H9 (cell line): ENCODE results near the gene BPTF. TPM values are rescaled to one million over a fixed set of nuclear protein-coding genes. Genes with fewer than 3 reads are reported as not detected.

ENCODE experiments used
- DNase-seq: peaks from one replicate; pipeline ENCODE4 v3.0.0-alpha.2; 2017
- H2AFZ ChIP-seq: one replicate; pipeline ENCODE4 v1.6.1; 2013; ENCODE audit warnings: mild to moderate bottlenecking, low read length, control low read depth, moderate library complexity
- H2AK5ac ChIP-seq: 2 replicates; pipeline ENCODE4 v1.6.1; 2013; ENCODE audit warnings: low read length, control low read depth, mixed read lengths; ENCODE audit not compliant: insufficient read length
- H2BK120ac ChIP-seq: one replicate; pipeline ENCODE4 v1.6.1; 2013; ENCODE audit warnings: low read depth, mild to moderate bottlenecking, low read length, control low read depth, inconsistent platforms; ENCODE audit not compliant: poor library complexity, severe bottlenecking
- H2BK12ac ChIP-seq: 2 replicates; pipeline ENCODE4 v1.6.1; 2013; ENCODE audit warnings: low read length, control low read depth, mixed read lengths, low read depth; ENCODE audit not compliant: insufficient read length
- H2BK15ac ChIP-seq: 2 replicates; pipeline ENCODE4 v1.6.1; 2013; ENCODE audit warnings: low read depth, low read length, control low read depth
- H2BK20ac ChIP-seq: one replicate; pipeline ENCODE4 v1.6.1; 2013; ENCODE audit warnings: low read depth, mild to moderate bottlenecking, low read length, control low read depth, inconsistent platforms; ENCODE audit not compliant: poor library complexity, severe bottlenecking
- H2BK5ac ChIP-seq: 2 replicates; pipeline ENCODE4 v1.6.1; 2013; ENCODE audit warnings: low read length, control low read depth, mixed read lengths; ENCODE audit not compliant: insufficient read length
- H3K14ac ChIP-seq: 2 replicates; pipeline ENCODE4 v1.6.1; 2013; ENCODE audit warnings: low read length, control low read depth; ENCODE audit not compliant: insufficient read depth
- H3K18ac ChIP-seq: 2 replicates; pipeline ENCODE4 v1.6.1; 2013; ENCODE audit warnings: low read depth, mild to moderate bottlenecking, mixed read lengths, low read length, control low read depth; ENCODE audit not compliant: insufficient read length
- H3K23ac ChIP-seq: 2 replicates; pipeline ENCODE4 v1.6.1; 2013; ENCODE audit warnings: low read length, control low read depth, mixed read lengths, low read depth; ENCODE audit not compliant: insufficient read length
- H3K23me2 ChIP-seq: 2 replicates; pipeline ENCODE4 v1.6.1; 2013; ENCODE audit warnings: low read depth, mild to moderate bottlenecking, mixed read lengths, low read length, control low read depth; ENCODE audit not compliant: insufficient read length, poor library complexity, severe bottlenecking
- H3K27ac ChIP-seq: 2 replicates; pipeline ENCODE4 v1.5.1; 2013; ENCODE audit warnings: low read length, control low read depth, mixed read lengths, low read depth; ENCODE audit not compliant: insufficient read length
- H3K27me3 ChIP-seq: 2 replicates; pipeline ENCODE4 v1.6.1; 2013; ENCODE audit warnings: low read length, control low read depth, inconsistent platforms; ENCODE audit not compliant: insufficient read depth
- H3K4ac ChIP-seq: 2 replicates; pipeline ENCODE4 v1.6.1; 2013; ENCODE audit warnings: low read depth, mild to moderate bottlenecking, control low read depth, inconsistent platforms, low read length, moderate library complexity
- H3K4me1 ChIP-seq: 2 replicates; pipeline ENCODE4 v1.6.1; 2013; ENCODE audit warnings: low read length, control low read depth, inconsistent platforms; ENCODE audit not compliant: insufficient read depth
- H3K4me2 ChIP-seq: 2 replicates; pipeline ENCODE4 v1.6.1; 2013; ENCODE audit warnings: low read length, control low read depth, mixed read lengths; ENCODE audit not compliant: insufficient read length, insufficient read depth
- H3K56ac ChIP-seq: 2 replicates; pipeline ENCODE4 v1.6.1; 2013; ENCODE audit warnings: low read depth, mild to moderate bottlenecking, mixed read lengths, low read length, control low read depth; ENCODE audit not compliant: insufficient read length
- H3K79me1 ChIP-seq: 2 replicates; pipeline ENCODE4 v1.6.1; 2013; ENCODE audit warnings: low read depth, mild to moderate bottlenecking, moderate library complexity, low read length, control low read depth, inconsistent platforms; ENCODE audit not compliant: insufficient read depth, poor library complexity, severe bottlenecking
- H3K79me2 ChIP-seq: 2 replicates; pipeline ENCODE4 v1.6.1; 2013; ENCODE audit warnings: low read length, control low read depth, inconsistent platforms; ENCODE audit not compliant: insufficient read depth
- H3K9ac ChIP-seq: 2 replicates; pipeline ENCODE4 v1.6.1; 2013; ENCODE audit warnings: low read length, control low read depth, mixed read lengths; ENCODE audit not compliant: insufficient read length; ENCODE audit errors: extremely low read depth
- H3K9me3 ChIP-seq: one replicate; pipeline ENCODE4 v1.6.1; 2013; ENCODE audit warnings: low read depth, low read length, inconsistent platforms; ENCODE audit not compliant: control insufficient read depth
- H3T11ph ChIP-seq: one replicate; pipeline ENCODE4 v1.6.1; 2013; ENCODE audit warnings: mild to moderate bottlenecking, low read length, control low read depth, inconsistent platforms
- H4K20me1 ChIP-seq: one replicate; pipeline ENCODE4 v1.6.1; 2013; ENCODE audit not compliant: control insufficient read depth, insufficient read length, insufficient read depth
- H4K5ac ChIP-seq: 2 replicates; pipeline ENCODE4 v1.6.1; 2013; ENCODE audit warnings: low read depth, mild to moderate bottlenecking, mixed read lengths, low read length, control low read depth; ENCODE audit not compliant: insufficient read length
- H4K8ac ChIP-seq: replicated peaks from 2 replicates; pipeline ENCODE4 v1.6.1; 2013; ENCODE audit warnings: low read length, control low read depth, mixed read lengths, low read depth; ENCODE audit not compliant: insufficient read length
- H4K91ac ChIP-seq: 2 replicates; pipeline ENCODE4 v1.6.1; 2013; ENCODE audit warnings: low read depth, mild to moderate bottlenecking, moderate library complexity, mixed read lengths, low read length, control low read depth; ENCODE audit not compliant: insufficient read length
- H3K27ac Mint-ChIP-seq, 3 experiments: 2 replicates in 2 of 3; 3 replicates in 1 of 3; pipeline ENCODE4 v1.8.0; 2020 to 2021; ENCODE audit warnings: mixed read lengths in 3 of 3, mild to moderate bottlenecking in 1 of 3, moderate library complexity in 1 of 3
- H3K27me3 Mint-ChIP-seq: 2 replicates; pipeline ENCODE4 v1.8.0; 2021; ENCODE audit warnings: low read depth, mild to moderate bottlenecking, moderate library complexity, mixed read lengths
- H3K36me3 Mint-ChIP-seq, 3 experiments: 2 replicates in 2 of 3; 3 replicates in 1 of 3; pipeline ENCODE4 v1.8.0; 2020 to 2021; ENCODE audit warnings: low read depth in 3 of 3, mixed read lengths in 3 of 3; ENCODE audit not compliant: insufficient read depth in 1 of 3
- H3K4me1 Mint-ChIP-seq, 2 experiments: 2 replicates each; pipeline ENCODE4 v1.8.0; 2020; ENCODE audit warnings: mixed read lengths in 2 of 2
- H3K4me3 Mint-ChIP-seq, 2 experiments: 2 replicates in 1 of 2; 3 replicates in 1 of 2; pipeline ENCODE4 v1.8.0; 2020 to 2021; ENCODE audit warnings: mild to moderate bottlenecking in 2 of 2, mixed read lengths in 2 of 2, moderate library complexity in 1 of 2
- H3K9me3 Mint-ChIP-seq, 2 experiments: 2 replicates in 1 of 2; 3 replicates in 1 of 2; pipeline ENCODE4 v1.8.0; 2020; ENCODE audit warnings: mild to moderate bottlenecking in 2 of 2, mixed read lengths in 2 of 2, moderate library complexity in 1 of 2
- WGBS: extraction: QIAGEN DNeasy Blood & Tissue Kit; methylation state at CpG from one replicate; pipeline ENCODE4 v1.1.7; 2013; ENCODE audit warnings: missing lambda C conversion rate, low lambda C conversion rate, mixed read lengths; ENCODE audit not compliant: insufficient read length; ENCODE audit errors: extremely low coverage; 5-methylcytosine and 5-hydroxymethylcytosine counted together
- total RNA-seq: library from RNA; stranded (reverse); gene quantifications from 2 replicates; pipeline ENCODE4 v1.2.1, GENCODE V29; 2021
- TF ChIP-seq, protein P1 (sequence below): fragments of 200-600 bp; sonication (generic); conservative IDR thresholded peaks from 3 replicates; pipeline ENCODE4 v1.8.0; 2021; ENCODE audit warnings: antibody characterized with exemption, mild to moderate bottlenecking

BPTF gene
- total RNA-seq, 1 experiment from 2014 or later, result 203 TPM

DNA sequence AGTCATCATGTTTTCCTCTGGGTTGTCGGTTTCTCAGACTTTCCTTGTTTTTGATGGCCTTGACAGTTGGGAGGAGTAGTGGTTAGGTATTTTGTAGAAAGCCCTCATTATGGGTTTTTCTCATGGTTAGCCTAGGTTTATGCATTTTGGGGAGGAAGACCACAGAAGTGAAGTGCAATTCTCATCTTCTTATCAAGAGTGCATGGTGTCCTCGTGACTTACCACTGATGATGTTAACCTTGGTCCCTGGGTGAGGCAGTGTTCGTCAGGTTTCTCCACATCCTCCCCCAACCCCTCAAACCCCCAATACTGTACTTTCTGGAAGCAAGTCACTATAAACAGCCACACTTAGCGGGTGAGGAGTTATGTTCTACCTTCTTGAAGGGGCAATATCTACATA lies 42.3 kb downstream of the BPTF start:
- DNase-seq, result no peak
- Histone ChIP-seq H3K27me3 (no peaks in the 10 kb centered on the region), H3K4me2 (no peak overlapping the region), H3K56ac (no peak overlapping the region), H3K18ac (no peak overlapping the region), H2BK20ac (no peak overlapping the region), H2AK5ac (no peak overlapping the region), H2BK120ac (no peak overlapping the region), H3K23ac (no peak overlapping the region), H2BK15ac (no peak overlapping the region), H3T11ph (no peak overlapping the region), H3K27ac (no peak overlapping the region), H3K4ac (no peak overlapping the region), H3K79me1 (peaks cover 12% of the 10 kb centered on the region), H3K23me2 (no peaks in the 10 kb centered on the region), H4K20me1 (no peaks in the 10 kb centered on the region), H3K14ac (no peak overlapping the region), H3K79me2 (peaks cover 12% of the 10 kb centered on the region; the same call in 1 of the 2 replicates), H3K9ac (no peak overlapping the region), H2BK12ac (no peak overlapping the region), H4K91ac (no peak overlapping the region), H3K9me3 (no peaks in the 10 kb centered on the region), H3K4me1 (no peaks in the 10 kb centered on the region), H2BK5ac (no peak overlapping the region), H4K8ac (no peak overlapping the region), H2AFZ (no peak overlapping the region), H4K5ac (no peak overlapping the region)
- no peaks in the 10 kb centered on the region for H3K9me3 Mint-ChIP-seq
- WGBS, result no CpG with 5 or more reads among the region's 4 CpGs
- peaks cover 0 to 2% of the 10 kb centered on the region in 2 experiments; a peak in 2 of 4 replicates for H3K4me1 Mint-ChIP-seq
- peaks cover 14 to 44% (median 32%) of the 10 kb centered on the region in 3 experiments; a peak in 6 of 7 replicates for H3K36me3 Mint-ChIP-seq
- no peak overlapping the region for H3K4me3 Mint-ChIP-seq
- no peaks in the 10 kb centered on the region for H3K27me3 Mint-ChIP-seq
- TF ChIP-seq, protein P1, sequence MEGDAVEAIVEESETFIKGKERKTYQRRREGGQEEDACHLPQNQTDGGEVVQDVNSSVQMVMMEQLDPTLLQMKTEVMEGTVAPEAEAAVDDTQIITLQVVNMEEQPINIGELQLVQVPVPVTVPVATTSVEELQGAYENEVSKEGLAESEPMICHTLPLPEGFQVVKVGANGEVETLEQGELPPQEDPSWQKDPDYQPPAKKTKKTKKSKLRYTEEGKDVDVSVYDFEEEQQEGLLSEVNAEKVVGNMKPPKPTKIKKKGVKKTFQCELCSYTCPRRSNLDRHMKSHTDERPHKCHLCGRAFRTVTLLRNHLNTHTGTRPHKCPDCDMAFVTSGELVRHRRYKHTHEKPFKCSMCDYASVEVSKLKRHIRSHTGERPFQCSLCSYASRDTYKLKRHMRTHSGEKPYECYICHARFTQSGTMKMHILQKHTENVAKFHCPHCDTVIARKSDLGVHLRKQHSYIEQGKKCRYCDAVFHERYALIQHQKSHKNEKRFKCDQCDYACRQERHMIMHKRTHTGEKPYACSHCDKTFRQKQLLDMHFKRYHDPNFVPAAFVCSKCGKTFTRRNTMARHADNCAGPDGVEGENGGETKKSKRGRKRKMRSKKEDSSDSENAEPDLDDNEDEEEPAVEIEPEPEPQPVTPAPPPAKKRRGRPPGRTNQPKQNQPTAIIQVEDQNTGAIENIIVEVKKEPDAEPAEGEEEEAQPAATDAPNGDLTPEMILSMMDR, result no peak
- peak overlapping the region in 1 of 3 experiments; percentile 25; a peak in 2 of 7 replicates for H3K27ac Mint-ChIP-seq
